Measurements from ENCODE around the gene RNASEH1. TPM values are rescaled to one million over a fixed set of nuclear protein-coding genes. Genes with fewer than 3 reads are reported as not detected.

RNASEH1 gene
- total and polyA plus RNA-seq, 2 donors (not counting 1 experiment from before 2014, with no cell fraction given), result 23.8 to 31.2 TPM

DNA sequence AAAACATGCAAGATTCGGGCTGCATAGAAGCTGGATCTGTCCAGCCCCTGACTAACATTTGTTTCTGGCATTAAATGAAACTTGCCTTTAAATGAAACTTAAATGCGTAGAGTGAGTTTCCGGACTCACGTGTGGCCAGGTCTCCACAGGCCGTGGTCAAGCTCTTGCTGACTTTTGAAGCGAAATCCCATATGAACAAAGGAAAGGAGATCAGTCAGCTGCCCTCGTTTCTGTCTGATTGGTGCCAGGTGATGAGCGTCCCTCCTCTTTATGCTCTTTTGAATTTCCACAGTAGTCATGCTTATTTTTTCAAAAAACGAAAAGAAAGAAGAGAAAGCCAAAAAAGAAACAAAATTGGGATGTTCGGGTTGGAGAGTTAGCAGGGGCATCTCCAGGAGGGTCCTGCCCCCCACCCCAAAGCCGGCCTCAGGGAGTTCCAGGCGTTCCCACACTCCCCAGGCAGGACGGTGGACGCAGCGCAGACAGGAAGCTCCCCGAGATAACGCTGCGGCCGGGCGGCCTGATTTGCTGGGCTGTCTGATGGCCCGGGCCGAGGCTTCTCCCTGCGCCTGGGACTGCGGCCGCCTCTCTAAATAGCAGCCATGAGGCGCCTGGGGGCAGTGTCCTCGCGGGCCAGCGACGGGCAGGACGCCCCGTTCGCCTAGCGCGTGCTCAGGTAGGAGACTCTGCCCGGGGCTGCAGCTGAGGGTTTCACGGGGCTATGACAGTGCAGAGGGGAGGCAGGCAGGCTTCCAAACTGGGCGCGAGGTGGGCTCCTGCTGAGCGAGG is 36.6 kb upstream of the RNASEH1 start, which contains the start of gene COLEC11:
TSS of gene COLEC11 (plus strand) at position 620 of the 789 bp plus-strand sequence. CDS start 9,229 bp downstream, outside the sequence.
- H3K4me2 ChIP-seq (ENCODE audit: extremely low read depth, insufficient read depth, low read length), result peak within 1 kb of the TSS; percentile 1
- H3K79me2 ChIP-seq (ENCODE audit: control insufficient read depth, insufficient read depth, low read length), result no peaks in the 10 kb centered on the region
- H3K9me3 ChIP-seq (ENCODE audit: control insufficient read depth, insufficient read depth, low read depth, low read length), result no peaks in the 10 kb centered on the region
- no peak for TF ChIP-seq EZH2 (IDR thresholded peaks at IDR 0.05; ENCODE audit: low read length, missing control alignments)
- TF ChIP-seq, protein P1, sequence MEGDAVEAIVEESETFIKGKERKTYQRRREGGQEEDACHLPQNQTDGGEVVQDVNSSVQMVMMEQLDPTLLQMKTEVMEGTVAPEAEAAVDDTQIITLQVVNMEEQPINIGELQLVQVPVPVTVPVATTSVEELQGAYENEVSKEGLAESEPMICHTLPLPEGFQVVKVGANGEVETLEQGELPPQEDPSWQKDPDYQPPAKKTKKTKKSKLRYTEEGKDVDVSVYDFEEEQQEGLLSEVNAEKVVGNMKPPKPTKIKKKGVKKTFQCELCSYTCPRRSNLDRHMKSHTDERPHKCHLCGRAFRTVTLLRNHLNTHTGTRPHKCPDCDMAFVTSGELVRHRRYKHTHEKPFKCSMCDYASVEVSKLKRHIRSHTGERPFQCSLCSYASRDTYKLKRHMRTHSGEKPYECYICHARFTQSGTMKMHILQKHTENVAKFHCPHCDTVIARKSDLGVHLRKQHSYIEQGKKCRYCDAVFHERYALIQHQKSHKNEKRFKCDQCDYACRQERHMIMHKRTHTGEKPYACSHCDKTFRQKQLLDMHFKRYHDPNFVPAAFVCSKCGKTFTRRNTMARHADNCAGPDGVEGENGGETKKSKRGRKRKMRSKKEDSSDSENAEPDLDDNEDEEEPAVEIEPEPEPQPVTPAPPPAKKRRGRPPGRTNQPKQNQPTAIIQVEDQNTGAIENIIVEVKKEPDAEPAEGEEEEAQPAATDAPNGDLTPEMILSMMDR (conservative IDR thresholded peaks at IDR 0.05 in 1 of 2, IDR thresholded peaks at IDR 0.05 in 1 of 2; ENCODE audit: low read depth in 1 of 2, low read length in 2 of 2), result peak in 1 of 2 donors; percentile 27
- peak in 1 of 2 donors; percentile 31 for DNase-seq (ENCODE audit: low read depth in 2 of 2)
- H3K9ac ChIP-seq (ENCODE audit: insufficient read depth, low read length), result no peak within 1 kb of the TSS
- no peak within 1 kb of the TSS for H3K27ac ChIP-seq (ENCODE audit: insufficient read depth, low read length)
- H3K36me3 ChIP-seq (ENCODE audit: control insufficient read depth, insufficient read depth, low read length), result no peaks in the 10 kb centered on the region
- no peaks in the 10 kb centered on the region for H4K20me1 ChIP-seq (ENCODE audit: control insufficient read depth, extremely low read depth, insufficient read depth, low read length)
- peak within 1 kb of the TSS; percentile 32 for H2AFZ ChIP-seq (ENCODE audit: low read length)
- no peak within 1 kb of the TSS for H3K4me3 ChIP-seq (replicated peaks in 1 of 4; ENCODE audit: control extremely low read depth in 1 of 4, insufficient read depth in 1 of 4, low read depth in 3 of 4, low read length in 4 of 4)
- no peaks in the 10 kb centered on the region for H3K27me3 ChIP-seq (ENCODE audit: control insufficient read depth, insufficient read depth, low read length)
- no peaks in the 10 kb centered on the region for H3K4me1 ChIP-seq (ENCODE audit: control insufficient read depth, extremely low read depth, insufficient read depth, low read length)

- DNase-seq (ENCODE audit: low read depth in 2 of 2), result no peak
- Histone ChIP-seq H3K9ac (ENCODE audit: insufficient read depth, low read length) (no peak overlapping the region), H4K20me1 (ENCODE audit: control insufficient read depth, extremely low read depth, insufficient read depth, low read length) (no peaks in the 10 kb centered on the region), H3K4me3 (replicated peaks in 1 of 4; ENCODE audit: control extremely low read depth in 1 of 4, insufficient read depth in 1 of 4, low read depth in 3 of 4, low read length in 4 of 4) (no peak overlapping the region), H3K4me2 (ENCODE audit: extremely low read depth, insufficient read depth, low read length) (no peak overlapping the region), H3K36me3 (ENCODE audit: control insufficient read depth, insufficient read depth, low read length) (no peaks in the 10 kb centered on the region), H3K4me1 (ENCODE audit: control insufficient read depth, extremely low read depth, insufficient read depth, low read length) (peaks cover 7% of the 10 kb centered on the region), H3K27ac (ENCODE audit: insufficient read depth, low read length) (no peak overlapping the region), H3K27me3 (ENCODE audit: control insufficient read depth, insufficient read depth, low read length) (no peaks in the 10 kb centered on the region), H3K9me3 (ENCODE audit: control insufficient read depth, insufficient read depth, low read depth, low read length) (no peaks in the 10 kb centered on the region), H2AFZ (ENCODE audit: low read length) (no peak overlapping the region), H3K79me2 (ENCODE audit: control insufficient read depth, insufficient read depth, low read length) (no peaks in the 10 kb centered on the region)
- TF ChIP-seq, protein P1 (conservative IDR thresholded peaks at IDR 0.05 in 1 of 2, IDR thresholded peaks at IDR 0.05 in 1 of 2; ENCODE audit: low read depth in 1 of 2, low read length in 2 of 2), result no peak
Observed at GRCh38 chr2:3589086-3589485, 31.0 kb upstream of the RNASEH1 start.

GRCh38 chr2:3588084-3588483 is 30.0 kb upstream of the RNASEH1 start:
- H3K27ac ChIP-seq (ENCODE audit: insufficient read depth, low read length), result no peak overlapping the region
- TF ChIP-seq, protein P1 (conservative IDR thresholded peaks at IDR 0.05 in 1 of 2, IDR thresholded peaks at IDR 0.05 in 1 of 2; ENCODE audit: low read depth in 1 of 2, low read length in 2 of 2), result no peak
- no peak for TF ChIP-seq EZH2 (IDR thresholded peaks at IDR 0.05; ENCODE audit: low read length, missing control alignments)
- no peaks in the 10 kb centered on the region for H3K79me2 ChIP-seq (ENCODE audit: control insufficient read depth, insufficient read depth, low read length)

More at GRCh38 chr2:3588084-3588483, 30.0 kb upstream of the RNASEH1 start:
- Histone ChIP-seq H3K27me3 (ENCODE audit: control insufficient read depth, insufficient read depth, low read length) (no peaks in the 10 kb centered on the region), H3K9me3 (ENCODE audit: control insufficient read depth, insufficient read depth, low read depth, low read length) (no peaks in the 10 kb centered on the region), H3K4me3 (replicated peaks in 1 of 4; ENCODE audit: control extremely low read depth in 1 of 4, insufficient read depth in 1 of 4, low read depth in 3 of 4, low read length in 4 of 4) (no peak overlapping the region), H3K9ac (ENCODE audit: insufficient read depth, low read length) (no peak overlapping the region), H4K20me1 (ENCODE audit: control insufficient read depth, extremely low read depth, insufficient read depth, low read length) (no peaks in the 10 kb centered on the region), H2AFZ (ENCODE audit: low read length) (no peak overlapping the region), H3K36me3 (ENCODE audit: control insufficient read depth, insufficient read depth, low read length) (no peaks in the 10 kb centered on the region), H3K4me1 (ENCODE audit: control insufficient read depth, extremely low read depth, insufficient read depth, low read length) (peaks cover 7% of the 10 kb centered on the region), H3K4me2 (ENCODE audit: extremely low read depth, insufficient read depth, low read length) (no peak overlapping the region)
- no peak for DNase-seq (ENCODE audit: low read depth in 2 of 2)

All from fibroblast of lung (primary cell).